WTC11 (cell line): ENCODE results near the gene PLA2G4A. TPM values are rescaled to one million over a fixed set of nuclear protein-coding genes. Genes with fewer than 3 reads are reported as not detected.

Source experiments
- ATAC-seq: fragments of 200-7000 bp; cut with Tn5 transposase; 2 replicates; pipeline ENCODE4 v1.10.0; 2021; ENCODE audit warnings: mild to moderate bottlenecking, moderate library complexity
- CTCF ChIA-PET: fragments of 300-600 bp; sonication (Branson Sonifier 250); formaldehyde crosslinking; loops from one replicate; lab custom pipeline; 2021; ENCODE audit warnings: antibody characterized with exemption; lab: Charles Lee
- POLR2A ChIA-PET: fragments of 350-600 bp; sonication (Branson Sonifier 250); formaldehyde crosslinking; loops from one replicate; lab custom pipeline; 2021; ENCODE audit warnings: antibody characterized with exemption; lab: Charles Lee
- DNase-seq: peaks from one replicate; pipeline ENCODE4 v3.0.0; 2021; ENCODE audit warnings: low spot score
- H3K27ac Mint-ChIP-seq: 2 replicates; pipeline ENCODE4 v1.8.0; 2021; ENCODE audit warnings: mixed read lengths
- H3K27me3 Mint-ChIP-seq: 2 replicates; pipeline ENCODE4 v1.8.0; 2021; ENCODE audit warnings: low read depth, mild to moderate bottlenecking, moderate library complexity, mixed read lengths
- H3K36me3 Mint-ChIP-seq: 2 replicates; pipeline ENCODE4 v1.8.0; 2021; ENCODE audit warnings: mixed read lengths
- H3K4me1 Mint-ChIP-seq: 2 replicates; pipeline ENCODE4 v1.8.0; 2022; ENCODE audit warnings: mixed read lengths
- H3K4me3 Mint-ChIP-seq: 2 replicates; pipeline ENCODE4 v1.8.0; 2021; ENCODE audit warnings: mild to moderate bottlenecking, moderate library complexity, mixed read lengths
- H3K9me3 Mint-ChIP-seq: 2 replicates; pipeline ENCODE4 v1.8.0; 2021; ENCODE audit warnings: mixed read lengths
- ATF1 ChIP-seq: sonication (generic); formaldehyde crosslinking; IDR thresholded peaks from 2 replicates; pipeline ENCODE4 v1.8.1; 2023; ENCODE audit warnings: mild to moderate bottlenecking, moderate library complexity, missing genetic modification reagents
- ATF6 ChIP-seq: sonication (generic); formaldehyde crosslinking; IDR thresholded peaks from 2 replicates; pipeline ENCODE4 v1.8.1; 2023; ENCODE audit warnings: mild to moderate bottlenecking, missing genetic modification reagents
- CBFB ChIP-seq: sonication (generic); formaldehyde crosslinking; IDR thresholded peaks from 2 replicates; pipeline ENCODE4 v1.8.1; 2022; ENCODE audit warnings: mild to moderate bottlenecking, low read depth, missing genetic modification reagents
- CREB1 ChIP-seq: sonication (generic); formaldehyde crosslinking; IDR thresholded peaks from 2 replicates; pipeline ENCODE4 v1.8.0; 2023; ENCODE audit warnings: mild to moderate bottlenecking, missing genetic modification reagents
- E2F1 ChIP-seq: sonication (generic); formaldehyde crosslinking; IDR thresholded peaks from 2 replicates; pipeline ENCODE4 v1.8.0; 2022; ENCODE audit warnings: mild to moderate bottlenecking, missing genetic modification reagents
- ERG ChIP-seq: fragments of 250-450 bp; sonication (Bioruptor Pico); IDR thresholded peaks from 2 replicates; pipeline ENCODE4 v1.8.0; 2021; ENCODE audit warnings: mild to moderate bottlenecking
- FOXK1 ChIP-seq: sonication (generic); formaldehyde crosslinking; IDR thresholded peaks from 2 replicates; pipeline ENCODE4 v1.8.0; 2022; ENCODE audit warnings: mild to moderate bottlenecking, moderate library complexity, missing genetic modification reagents
- FOXP4 ChIP-seq: sonication (generic); formaldehyde crosslinking; IDR thresholded peaks from 2 replicates; pipeline ENCODE4 v1.8.0; 2022; ENCODE audit warnings: mild to moderate bottlenecking, missing genetic modification reagents
- GABPB1 ChIP-seq: sonication (generic); formaldehyde crosslinking; IDR thresholded peaks from 2 replicates; pipeline ENCODE4 v1.8.1; 2023; ENCODE audit warnings: mild to moderate bottlenecking, missing genetic modification reagents
- HMGXB4 ChIP-seq: sonication (generic); formaldehyde crosslinking; IDR thresholded peaks from 2 replicates; pipeline ENCODE4 v1.8.1; 2023; ENCODE audit warnings: mild to moderate bottlenecking, moderate library complexity, missing genetic modification reagents
- IRF1 ChIP-seq: sonication (generic); formaldehyde crosslinking; IDR thresholded peaks from 2 replicates; pipeline ENCODE4 v1.8.0; 2023; ENCODE audit warnings: missing genetic modification reagents
- JAZF1 ChIP-seq: fragments of 250-450 bp; sonication (Bioruptor Pico); IDR thresholded peaks from 2 replicates; pipeline ENCODE4 v1.9.0; 2021; ENCODE audit warnings: moderate library complexity, mild to moderate bottlenecking, inconsistent platforms
- MXD4 ChIP-seq: fragments of 250-450 bp; sonication (Bioruptor Pico); IDR thresholded peaks from 2 replicates; pipeline ENCODE4 v1.8.0; 2021; ENCODE audit warnings: mild to moderate bottlenecking, moderate library complexity, borderline replicate concordance
- NR2C2 ChIP-seq: sonication (generic); formaldehyde crosslinking; IDR thresholded peaks from 2 replicates; pipeline ENCODE4 v1.8.0; 2022; ENCODE audit warnings: mild to moderate bottlenecking, missing genetic modification reagents
- OVOL2 ChIP-seq: fragments of 250-450 bp; sonication (Bioruptor Pico); IDR thresholded peaks from 2 replicates; pipeline ENCODE4 v1.9.0; 2021; ENCODE audit warnings: mild to moderate bottlenecking, borderline replicate concordance
- ZBTB43 ChIP-seq: sonication (generic); formaldehyde crosslinking; IDR thresholded peaks from 2 replicates; pipeline ENCODE4 v1.8.1; 2023; ENCODE audit warnings: mild to moderate bottlenecking, missing genetic modification reagents
- ZNF121 ChIP-seq: sonication (generic); formaldehyde crosslinking; IDR thresholded peaks from 2 replicates; pipeline ENCODE4 v1.8.0; 2023; ENCODE audit warnings: missing genetic modification reagents
- ZNF317 ChIP-seq: sonication (generic); formaldehyde crosslinking; IDR thresholded peaks from 2 replicates; pipeline ENCODE4 v1.8.1; 2023; ENCODE audit warnings: low read depth, mild to moderate bottlenecking, moderate library complexity, missing genetic modification reagents, borderline replicate concordance
- ZNF532 ChIP-seq: fragments of 250-450 bp; sonication (Bioruptor Pico); IDR thresholded peaks from 2 replicates; pipeline ENCODE4 v1.9.0; 2021; ENCODE audit warnings: mild to moderate bottlenecking, borderline replicate concordance
- ZSCAN18 ChIP-seq: fragments of 250-450 bp; sonication (Bioruptor Pico); IDR thresholded peaks from 2 replicates; pipeline ENCODE4 v2.1.2; 2022; ENCODE audit warnings: mild to moderate bottlenecking, moderate library complexity
- total RNA-seq: library from RNA; stranded (reverse); gene quantifications from 3 replicates; pipeline ENCODE4 v1.2.3, GENCODE V29; 2021

The PLA2G4A gene
- total RNA-seq, 1 experiment from 2014 or later: 1.3 TPM

- TF ChIP-seq ZNF532 (CRISPR knock-in tag) (no peak), IRF1 (CRISPR knock-in tag) (no peak), GABPB1 (CRISPR knock-in tag) (no peak)
These were observed 174.6 kb downstream of the PLA2G4A start (continued) for GRCh38 chr1:187003353-187003752.

- Mint-ChIP-seq H3K27me3 (no peaks in the 10 kb centered on the region; the same call in none of the 2 replicates), H3K27ac (no peak overlapping the region), H3K4me3 (no peak overlapping the region), H3K4me1 (peaks cover 37% of the 10 kb centered on the region), H3K9me3 (peaks cover 57% of the 10 kb centered on the region), H3K36me3 (peaks cover 49% of the 10 kb centered on the region)
- ChIA-PET CTCF (interaction anchor here (1.1 kb wide), 1 partner anchor 19 kb away, joined by 3 read pairs; no protein-coding TSS in a partner anchor), POLR2A (no interaction called here)
- no peak for ATAC-seq
- DNase-seq: no peak
- no peak for TF ChIP-seq ZSCAN18
- TF ChIP-seq HMGXB4 (CRISPR knock-in tag): no peak
- TF ChIP-seq MXD4 (CRISPR knock-in tag): no peak
- TF ChIP-seq ZBTB43 (CRISPR knock-in tag): no peak
- no peak for TF ChIP-seq CREB1 (CRISPR knock-in tag)
- TF ChIP-seq ATF6: no peak
- no peak for TF ChIP-seq E2F1
- no peak for TF ChIP-seq OVOL2
- no peak for TF ChIP-seq ATF1 (CRISPR knock-in tag)
- no peak for TF ChIP-seq ZNF121 (CRISPR knock-in tag)
- no peak for TF ChIP-seq JAZF1 (CRISPR knock-in tag)
- no peak for TF ChIP-seq FOXK1
- TF ChIP-seq ZNF317 (CRISPR knock-in tag): no peak
- no peak for TF ChIP-seq NR2C2 (CRISPR knock-in tag)
- TF ChIP-seq FOXP4 (CRISPR knock-in tag): no peak
- TF ChIP-seq CBFB (CRISPR knock-in tag): no peak
- no peak for TF ChIP-seq ERG (CRISPR knock-in tag)
These were observed 178.1 kb downstream of the PLA2G4A start for GRCh38 chr1:187006896-187007295.
